Gastroesophageal sphincter (tissue), 4 donors: ENCODE data around the gene ZNF302. TPM values are rescaled to one million over a fixed set of nuclear protein-coding genes. Genes with fewer than 3 reads are reported as not detected.

Source experiments
- ATAC-seq: fragments of 150-250 bp; one replicate; pipeline ENCODE4 v1.9.1; 2016; ENCODE audit warnings: mild to moderate bottlenecking, moderate library complexity
- H3K27ac ChIP-seq, 4 donors: fragments of 200-600 bp; sonication (generic) in 3 of 4; 1 replicate in 3 of 4; 2 replicates in 1 of 4; pipeline ENCODE4 v1.5.1; 2016 to 2019
- H3K27me3 ChIP-seq: fragments of 200-600 bp; sonication (generic); one replicate; pipeline ENCODE4 v1.5.1; 2019
- H3K36me3 ChIP-seq, 2 donors: fragments of 200-600 bp; sonication (generic); one replicate each; pipeline ENCODE4 v1.5.1; 2019; ENCODE audit warnings: control low read depth in 1 of 2
- H3K4me1 ChIP-seq, 3 donors: fragments of 200-600 bp; sonication (generic); 1 replicate in 2 of 3; 2 replicates in 1 of 3; pipeline ENCODE4 v1.5.1; 2016 to 2019; ENCODE audit warnings: control low read depth in 2 of 3
- H3K4me3 ChIP-seq, 2 donors: fragments of 200-600 bp; sonication (generic); one replicate each; pipeline ENCODE4 v1.5.1; 2019; ENCODE audit warnings: mild to moderate bottlenecking in 1 of 2, moderate library complexity in 1 of 2
- H3K9me3 ChIP-seq, 3 donors: fragments of 200-600 bp; sonication (generic); one replicate each; pipeline ENCODE4 v1.5.1; 2017 to 2019; ENCODE audit warnings: control low read depth in 2 of 3
- EP300 ChIP-seq: sonication (generic); formaldehyde crosslinking; IDR thresholded peaks from one replicate; pipeline ENCODE4 v1.6.1; 2017; ENCODE audit warnings: antibody characterized with exemption, mild to moderate bottlenecking
- POLR2A ChIP-seq, 2 donors: fragments of 450-650 bp; IDR thresholded peaks; one replicate each; pipeline ENCODE4 v1.6.1; 2017; ENCODE audit warnings: antibody characterized with exemption in 2 of 2, mild to moderate bottlenecking in 2 of 2, moderate library complexity in 1 of 2
- POLR2AphosphoS5 ChIP-seq: sonication (generic); formaldehyde crosslinking; IDR thresholded peaks from one replicate; pipeline ENCODE4 v1.6.1; 2017; ENCODE audit warnings: antibody characterized with exemption
- WGBS, 2 donors: methylation state at CpG; one replicate each; pipeline ENCODE4 v1.1.5; 2018; ENCODE audit warnings: low coverage in 1 of 2; 5-methylcytosine and 5-hydroxymethylcytosine counted together
- total RNA-seq, 4 donors: library from RNA; depleted of rRNA; stranded (reverse); fragments of >200 nt; gene quantifications; one replicate each; pipeline ENCODE4 v1.1.0, GENCODE V29; 2016
- TF ChIP-seq, protein P1 (sequence below), 4 experiments: fragments of 200-600 bp in 2 of 4; fragments of 450-650 bp in 2 of 4; sonication (generic) in 1 of 4; IDR thresholded peaks; one replicate each; pipeline ENCODE4 v1.5.1; 2017 to 2019; ENCODE audit warnings: antibody characterized with exemption in 4 of 4, mild to moderate bottlenecking in 2 of 4, moderate library complexity in 2 of 4

The ZNF302 gene
- total RNA-seq, 4 donors from 2014 or later: 18.6 to 44.8 (median 28.8) TPM

GRCh38 chr19:34644991-34645461 lies 32.5 kb upstream of the ZNF302 start:
- WGBS, 2 donors: 33 to 51% methylated on average over 1 to 4 of the region's 10 CpGs
- Histone ChIP-seq H3K36me3 (no peaks in the 10 kb centered on the region), H3K9me3 (no peaks in the 10 kb centered on the region), H3K4me1 (no peaks in the 10 kb centered on the region), H3K27me3 (no peaks in the 10 kb centered on the region), H3K4me3 (no peak overlapping the region), H3K27ac (no peak overlapping the region)
- TF ChIP-seq POLR2A (IDR thresholded peaks at IDR 0.05): no peak
- TF ChIP-seq, protein P1, sequence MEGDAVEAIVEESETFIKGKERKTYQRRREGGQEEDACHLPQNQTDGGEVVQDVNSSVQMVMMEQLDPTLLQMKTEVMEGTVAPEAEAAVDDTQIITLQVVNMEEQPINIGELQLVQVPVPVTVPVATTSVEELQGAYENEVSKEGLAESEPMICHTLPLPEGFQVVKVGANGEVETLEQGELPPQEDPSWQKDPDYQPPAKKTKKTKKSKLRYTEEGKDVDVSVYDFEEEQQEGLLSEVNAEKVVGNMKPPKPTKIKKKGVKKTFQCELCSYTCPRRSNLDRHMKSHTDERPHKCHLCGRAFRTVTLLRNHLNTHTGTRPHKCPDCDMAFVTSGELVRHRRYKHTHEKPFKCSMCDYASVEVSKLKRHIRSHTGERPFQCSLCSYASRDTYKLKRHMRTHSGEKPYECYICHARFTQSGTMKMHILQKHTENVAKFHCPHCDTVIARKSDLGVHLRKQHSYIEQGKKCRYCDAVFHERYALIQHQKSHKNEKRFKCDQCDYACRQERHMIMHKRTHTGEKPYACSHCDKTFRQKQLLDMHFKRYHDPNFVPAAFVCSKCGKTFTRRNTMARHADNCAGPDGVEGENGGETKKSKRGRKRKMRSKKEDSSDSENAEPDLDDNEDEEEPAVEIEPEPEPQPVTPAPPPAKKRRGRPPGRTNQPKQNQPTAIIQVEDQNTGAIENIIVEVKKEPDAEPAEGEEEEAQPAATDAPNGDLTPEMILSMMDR (IDR thresholded peaks at IDR 0.05): no peak
- no peak for TF ChIP-seq EP300
- TF ChIP-seq POLR2AphosphoS5: no peak
- ATAC-seq: no peak

GRCh38 chr19:34645551-34645950 lies 31.9 kb upstream of the ZNF302 start:
- Histone ChIP-seq H3K27me3 (no peaks in the 10 kb centered on the region), H3K9me3 (no peaks in the 10 kb centered on the region), H3K4me3 (no peak overlapping the region), H3K4me1 (no peaks in the 10 kb centered on the region), H3K36me3 (no peaks in the 10 kb centered on the region), H3K27ac (no peak overlapping the region)
- WGBS, 2 donors: 39% methylated on average over 4 of the region's 5 CpGs; no CpG with 5 or more reads in 1 of the 2 donors
- no peak for ATAC-seq
- TF ChIP-seq, protein P1 (IDR thresholded peaks at IDR 0.05): no peak
- TF ChIP-seq POLR2A (IDR thresholded peaks at IDR 0.05): no peak

- TF ChIP-seq EP300 (no peak), POLR2AphosphoS5 (no peak), POLR2A (IDR thresholded peaks at IDR 0.05) (no peak)
- TF ChIP-seq, protein P1 (IDR thresholded peaks at IDR 0.05): no peak
- 91 to 100% methylated on average over 1 to 7 of the region's 9 CpGs for WGBS, 2 donors
- H3K9me3 ChIP-seq: peaks cover 0 to 10% (median 0%) of the 10 kb centered on the region in 3 donors
- no peak overlapping the region for H3K27ac ChIP-seq
- H3K4me1 ChIP-seq: no peaks in the 10 kb centered on the region
- ATAC-seq: no peak
- no peak overlapping the region for H3K4me3 ChIP-seq
- H3K36me3 ChIP-seq: no peaks in the 10 kb centered on the region
- H3K27me3 ChIP-seq: no peaks in the 10 kb centered on the region
Observed at GRCh38 chr19:34649886-34650543, 27.5 kb upstream of the ZNF302 start.

DNA sequence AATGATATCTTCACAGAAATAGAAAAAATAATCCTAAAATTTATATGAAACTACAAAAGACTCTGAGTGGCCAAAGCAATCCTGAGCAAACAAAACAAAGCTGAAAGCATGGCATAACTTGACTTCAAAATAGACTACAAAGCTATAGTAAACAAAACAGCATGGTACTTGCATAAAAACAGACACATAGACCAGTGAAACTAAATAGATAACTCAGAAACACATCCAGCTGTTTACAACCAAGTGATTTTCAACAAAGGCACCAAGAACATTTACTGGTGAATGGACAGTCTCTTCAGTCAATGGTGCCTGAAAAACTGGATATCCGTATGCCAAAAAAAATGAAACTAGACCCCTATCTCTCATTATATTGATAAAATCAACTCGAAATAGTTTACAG lies 25.7 kb upstream of the ZNF302 start:
- H3K4me1 ChIP-seq: no peaks in the 10 kb centered on the region
- ATAC-seq: no peak
- H3K4me3 ChIP-seq: no peak overlapping the region
- TF ChIP-seq, protein P1 (IDR thresholded peaks at IDR 0.05): no peak
- TF ChIP-seq POLR2AphosphoS5: no peak
- H3K9me3 ChIP-seq: peaks cover 0 to 10% (median 0%) of the 10 kb centered on the region in 3 donors
- no peaks in the 10 kb centered on the region for H3K36me3 ChIP-seq
- H3K27ac ChIP-seq: no peak overlapping the region
- 62 to 67% methylated on average over 1 to 2 of the region's 2 CpGs for WGBS, 2 donors
- H3K27me3 ChIP-seq: no peaks in the 10 kb centered on the region

DNA sequence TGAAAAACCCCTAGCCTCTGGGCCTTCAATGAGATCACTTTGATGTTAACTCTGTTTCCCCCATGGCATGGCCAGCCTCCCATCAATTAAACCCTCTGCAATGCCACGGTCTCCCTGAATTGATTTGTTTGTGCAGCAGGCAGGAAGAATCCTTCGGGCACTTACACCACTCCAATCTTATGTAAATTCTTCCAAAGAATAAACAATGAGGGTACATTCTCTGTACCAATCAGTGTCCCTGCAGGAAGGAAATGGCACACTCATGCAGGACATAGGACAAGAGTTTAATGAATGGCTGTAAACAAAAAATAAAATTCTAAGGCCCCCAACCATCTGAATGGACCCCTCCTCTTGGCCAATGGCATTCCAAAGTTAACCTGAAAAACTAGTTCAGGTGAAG lies 22.7 kb upstream of the ZNF302 start:
- H3K27ac ChIP-seq: no peak overlapping the region
- peaks cover 0 to 10% (median 0%) of the 10 kb centered on the region in 3 donors for H3K9me3 ChIP-seq
- no peaks in the 10 kb centered on the region for H3K27me3 ChIP-seq
- 33 to 38% methylated on average over 1 to 2 of the region's 2 CpGs for WGBS, 2 donors
- H3K36me3 ChIP-seq: no peaks in the 10 kb centered on the region
- H3K4me1 ChIP-seq: no peaks in the 10 kb centered on the region
- no peak overlapping the region for H3K4me3 ChIP-seq
- no peak for TF ChIP-seq EP300
- TF ChIP-seq, protein P1 (IDR thresholded peaks at IDR 0.05): no peak
- no peak for TF ChIP-seq POLR2A (IDR thresholded peaks at IDR 0.05)
- TF ChIP-seq POLR2AphosphoS5: no peak
- no peak for ATAC-seq
